ENCODE results near the gene PRRG1.
"Not testable (repeated sequence)": the region's sequence is repeated elsewhere in the genome, so short reads cannot be mapped to it uniquely, and the experiment has no call there.

Gene PRRG1

DNA sequence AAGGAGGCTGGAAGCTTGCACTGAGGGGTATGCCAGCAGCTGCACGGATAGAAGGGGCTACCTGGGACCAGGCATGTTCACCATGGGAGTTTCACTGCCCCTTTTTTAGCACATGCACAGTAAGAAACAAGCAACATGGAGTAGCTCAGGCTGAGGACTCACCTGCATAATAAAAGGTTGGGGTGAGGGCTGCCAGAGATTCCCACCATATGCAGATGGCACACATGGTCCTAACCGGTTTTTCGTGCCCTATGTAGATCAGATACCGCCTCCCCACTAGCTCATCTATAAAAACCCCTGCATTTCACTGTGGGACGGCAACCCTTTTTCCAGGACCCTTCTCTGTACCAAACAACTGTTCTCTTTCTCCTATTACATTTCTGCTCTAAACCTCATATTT, 125.3 kb downstream of the PRRG1 start:
- no peak for DNase-seq

DNA sequence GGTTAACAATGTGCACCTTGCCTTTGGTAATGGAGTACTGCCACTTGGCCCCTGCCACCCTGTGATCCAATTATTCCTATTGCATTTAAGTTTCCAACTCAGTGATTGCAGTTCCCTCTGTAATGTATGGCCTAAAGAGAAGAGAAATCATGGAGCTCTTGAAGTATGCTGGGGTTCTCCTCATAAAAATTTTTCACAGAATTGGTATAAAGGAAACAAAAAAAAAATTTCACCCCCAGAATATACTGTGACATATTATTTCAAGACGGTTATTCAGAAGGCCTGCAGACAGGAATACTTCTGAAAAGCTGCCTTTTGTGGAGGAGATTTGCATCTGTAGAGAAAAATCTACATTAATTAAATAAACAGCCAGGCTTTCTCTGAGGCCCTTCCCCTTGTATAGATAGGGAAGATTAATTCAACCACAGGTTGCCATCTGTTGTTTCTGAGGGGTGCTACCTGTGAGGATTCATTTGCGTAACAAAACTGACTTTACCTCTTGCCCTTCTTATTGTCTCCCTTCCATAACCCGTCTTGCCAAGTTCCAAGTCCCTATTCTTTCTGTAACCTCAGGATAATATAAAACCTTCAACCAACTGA, 127.5 kb downstream of the PRRG1 start:
- no peak for DNase-seq

DNA sequence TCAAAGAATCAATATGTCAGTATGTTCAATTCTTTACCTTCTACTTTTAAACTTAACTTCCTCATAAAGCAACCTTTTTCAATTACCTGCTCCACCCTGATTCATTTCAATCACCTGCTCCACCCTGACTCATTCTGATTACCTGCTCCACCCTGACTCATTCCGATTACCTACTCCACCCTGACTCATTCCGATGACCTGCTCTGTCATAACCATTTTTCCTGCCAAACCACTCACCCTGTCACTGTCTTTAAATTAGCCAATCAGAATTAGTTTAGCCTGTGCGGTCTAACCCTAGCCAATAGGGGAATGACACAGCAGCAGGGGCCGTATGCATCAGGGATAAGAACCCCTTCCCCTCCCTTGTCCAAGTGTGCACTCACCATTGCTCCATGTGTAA, 135.2 kb downstream of the PRRG1 start:
- DNase-seq = not testable (repeated sequence)

DNA sequence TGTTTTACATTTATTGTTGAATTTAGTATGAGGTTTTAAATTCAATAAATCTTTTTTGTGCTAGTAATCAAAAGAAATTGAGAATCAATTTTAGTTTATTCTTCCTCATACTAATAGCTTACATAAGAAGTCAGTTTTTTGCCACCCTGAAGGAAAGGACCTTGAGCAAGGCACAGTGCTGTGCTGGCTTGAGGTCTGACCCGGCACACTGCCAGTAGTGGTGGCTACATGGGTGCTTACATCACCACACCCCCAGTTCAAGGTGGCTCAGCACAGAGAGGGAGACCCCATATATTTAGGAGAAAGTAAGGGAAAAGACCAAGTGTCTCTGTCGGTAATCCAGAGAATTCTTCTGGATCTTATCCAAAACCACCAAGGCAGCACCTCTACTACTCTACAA, 136.3 kb downstream of the PRRG1 start:
- no peak for DNase-seq

GRCh38 chrX:37487271-37487670, 138.1 kb downstream of the PRRG1 start:
- DNase-seq = no peak

- DNase-seq = no peak
Observed at GRCh38 chrX:37488323-37488722, 139.2 kb downstream of the PRRG1 start.

- no peak for DNase-seq
Observed at GRCh38 chrX:37491686-37492085, 142.5 kb downstream of the PRRG1 start.

DNA sequence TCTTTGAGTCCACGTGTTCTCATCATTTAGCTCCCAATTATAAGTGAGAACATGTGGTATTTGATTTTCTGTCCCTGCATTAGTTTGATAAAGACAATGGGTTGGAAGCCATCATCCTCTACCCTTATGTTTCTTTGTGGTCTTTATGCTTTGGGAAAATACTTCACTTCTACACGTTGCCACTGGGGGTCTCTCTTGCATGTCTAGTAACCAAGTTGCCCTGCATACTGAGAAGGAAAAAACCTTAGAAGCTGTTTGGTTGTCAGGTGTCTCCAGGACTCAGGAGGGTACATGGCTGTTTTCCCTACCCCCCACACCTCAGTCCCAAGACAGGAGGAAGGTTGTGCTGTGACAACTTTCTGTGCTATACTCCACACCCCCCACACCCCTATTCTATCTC, 146.6 kb downstream of the PRRG1 start:
- DNase-seq = not testable (repeated sequence)

- DNase-seq = not testable (repeated sequence)
Observed at GRCh38 chrX:37497126-37497525, 148.0 kb downstream of the PRRG1 start.

GRCh38 chrX:37498323-37498722, 149.2 kb downstream of the PRRG1 start:
- DNase-seq = not testable (repeated sequence)

GRCh38 chrX:37499649-37500048, 150.5 kb downstream of the PRRG1 start:
- not testable (repeated sequence) for DNase-seq

DNA sequence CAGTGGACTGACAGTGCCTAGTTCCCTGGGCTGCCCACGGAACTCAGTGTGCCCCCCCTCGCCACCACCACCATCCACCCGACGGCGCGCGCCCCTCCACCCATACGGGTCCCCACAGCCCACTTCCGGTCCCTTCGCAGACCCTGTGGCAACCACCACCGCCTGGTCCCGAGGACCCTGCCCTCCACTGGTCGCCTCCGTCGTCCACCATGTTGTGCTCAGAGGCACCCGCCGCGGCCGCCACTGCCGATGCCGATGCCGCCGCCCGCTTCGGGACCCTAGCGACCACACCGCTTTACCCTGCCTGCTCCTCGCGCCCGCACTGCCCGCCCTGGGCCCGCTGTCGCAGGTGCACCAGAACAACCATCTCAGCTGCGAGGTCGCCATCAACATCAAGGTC, 155.8 kb downstream of the PRRG1 start:
- DNase-seq = no peak

Measured in stimulated activated CD4-positive, alpha-beta T cell treated with anti-CD3 and anti-CD28 coated beads, Interleukin-12 subunit alpha, Interleukin-12 subunit beta, amount 100 ng/mL, for 4 hours (primary cell).